SK-N-SH (cell line): ENCODE data around the gene VPS16. TPM values are rescaled to one million over a fixed set of nuclear protein-coding genes. Genes with fewer than 3 reads are reported as not detected.

Experiments
- CTCF ChIA-PET: fragments of 300-600, 350-600 bp; formaldehyde crosslinking; extraction: SDS; loops from one replicate; lab custom pipeline; 2021; lab: Yijun Ruan, JAX
- POLR2A ChIA-PET: fragments of 350-600 bp; sonication (Branson Sonifier 250); formaldehyde crosslinking; extraction: SDS; loops from one replicate; lab custom pipeline; 2020; ENCODE audit warnings: antibody characterized with exemption, inconsistent platforms; lab: Yijun Ruan, JAX
- DNase-seq: peaks from one replicate; pipeline ENCODE4 v3.0.0; 2012
- H2AFZ ChIP-seq: fragments of 200-600 bp; sonication (generic); 2 replicates; pipeline ENCODE4 v1.8.1; 2016; ENCODE audit warnings: antibody characterized with exemption, mild to moderate bottlenecking, low read depth
- H3F3A ChIP-seq: fragments of 200-600 bp; sonication (generic); replicated peaks from 2 replicates; pipeline ENCODE3; 2016; ENCODE audit warnings: antibody characterized with exemption, mild to moderate bottlenecking; ENCODE audit not compliant: insufficient read depth
- H3K27ac ChIP-seq, 2 experiments: fragments of 200-500 bp in 1 of 2; fragments of 200-600 bp in 1 of 2; sonication (Bioruptor generic) in 1 of 2; sonication (generic), shearing (Covaris generic) in 1 of 2; 2 replicates each; pipeline versions ENCODE4 v1.5.1 to v1.6.1; 2014 to 2016; ENCODE audit warnings: low read depth in 2 of 2, inconsistent platforms in 1 of 2, low read length in 1 of 2, mild to moderate bottlenecking in 1 of 2, mixed read lengths in 1 of 2
- H3K27me3 ChIP-seq: fragments of 200-600 bp; sonication (generic), shearing (Covaris generic); 2 replicates; pipeline ENCODE4 v1.6.1; 2016; ENCODE audit warnings: mixed run types; ENCODE audit not compliant: insufficient read depth
- H3K36me3 ChIP-seq, 2 experiments: fragments of 200-500 bp in 1 of 2; fragments of 200-600 bp in 1 of 2; sonication (Bioruptor generic) in 1 of 2; sonication (generic) in 1 of 2; replicated peaks in 1 of 2; 2 replicates each; pipeline versions ENCODE3 to v1.5.1; 2014 to 2016; ENCODE audit warnings: low read length in 1 of 2, mild to moderate bottlenecking in 1 of 2; ENCODE audit not compliant: insufficient read depth in 2 of 2, control insufficient read depth in 1 of 2
- H3K4me1 ChIP-seq, 2 experiments: fragments of 200-500 bp in 1 of 2; fragments of 200-600 bp in 1 of 2; sonication (Bioruptor generic) in 1 of 2; sonication (generic), shearing (Covaris generic) in 1 of 2; 2 replicates each; pipeline versions ENCODE4 v1.5.1 to v1.6.1; 2014 to 2016; ENCODE audit warnings: low read depth in 1 of 2, low read length in 1 of 2, mixed run types in 1 of 2; ENCODE audit not compliant: insufficient read depth in 2 of 2, control insufficient read depth in 1 of 2
- H3K4me2 ChIP-seq: fragments of 200-600 bp; sonication (generic), shearing (Covaris generic); 2 replicates; pipeline ENCODE4 v1.6.1; 2017; ENCODE audit warnings: mixed run types
- H3K4me3 ChIP-seq, 2 experiments: fragments of 200-500 bp in 1 of 2; fragments of 200-600 bp in 1 of 2; sonication (Bioruptor generic) in 1 of 2; sonication (generic), shearing (Covaris generic) in 1 of 2; 2 replicates each; pipeline versions ENCODE4 v1.5.1 to v1.8.1; 2014 to 2016; ENCODE audit warnings: low read depth in 2 of 2, inconsistent platforms in 1 of 2, low read length in 1 of 2, mild to moderate bottlenecking in 1 of 2, mixed read lengths in 1 of 2, moderate library complexity in 1 of 2
- H3K79me2 ChIP-seq: fragments of 200-600 bp; sonication (generic); 2 replicates; pipeline ENCODE4 v1.8.1; 2017; ENCODE audit warnings: mild to moderate bottlenecking; ENCODE audit not compliant: insufficient read depth
- H3K9ac ChIP-seq: fragments of 200-600 bp; sonication (generic); 2 replicates; pipeline ENCODE4 v1.6.1; 2017; ENCODE audit warnings: mixed run types
- H3K9me2 ChIP-seq: fragments of 200-600 bp; sonication (generic); 2 replicates; pipeline ENCODE4 v1.6.1; 2017; ENCODE audit warnings: mixed run types
- H3K9me3 ChIP-seq: fragments of 200-600 bp; sonication (generic); 2 replicates; pipeline ENCODE4 v1.6.1; 2017; ENCODE audit warnings: mixed run types, mild to moderate bottlenecking, moderate library complexity
- H4K20me1 ChIP-seq: fragments of 200-600 bp; sonication (generic); 2 replicates; pipeline ENCODE4 v1.6.1; 2017; ENCODE audit warnings: mild to moderate bottlenecking, mixed run types; ENCODE audit not compliant: insufficient read depth
- CHD2 ChIP-seq: fragments of 150-350 bp; IDR thresholded peaks from 2 replicates; pipeline ENCODE4 v1.6.1; 2018; ENCODE audit warnings: low read length; ENCODE audit not compliant: partially characterized antibody
- ELF1 ChIP-seq: IDR thresholded peaks from 2 replicates; pipeline ENCODE4 v1.4.0; 2012
- EP300 ChIP-seq, 2 experiments: IDR thresholded peaks; 2 replicates each; pipeline versions ENCODE4 v1.4.0 to v1.6.1; 2012; ENCODE audit warnings: borderline replicate concordance in 1 of 2, low read depth in 1 of 2, low read length in 1 of 2
- EZH2phosphoT487 ChIP-seq: fragments of 200-600 bp; sonication (generic); IDR thresholded peaks from 2 replicates; pipeline ENCODE4 v1.6.1; 2017; ENCODE audit warnings: low read depth, mixed run types, mild to moderate bottlenecking, antibody characterized with exemption, moderate library complexity, borderline replicate concordance
- FOSL2 ChIP-seq: IDR thresholded peaks from 2 replicates; pipeline ENCODE4 v1.4.0; 2012; ENCODE audit warnings: low read depth, mild to moderate bottlenecking, moderate library complexity, borderline replicate concordance
- FOXJ3 ChIP-seq: sonication (generic); formaldehyde crosslinking; IDR thresholded peaks from 2 replicates; pipeline ENCODE4 v1.5.1; 2020; ENCODE audit warnings: mild to moderate bottlenecking, missing genetic modification reagents
- GABPA ChIP-seq: IDR thresholded peaks from 2 replicates; pipeline ENCODE4 v1.4.0; 2012; ENCODE audit warnings: low read depth, mild to moderate bottlenecking
- GATA2 ChIP-seq: sonication (generic); formaldehyde crosslinking; IDR thresholded peaks from 2 replicates; pipeline ENCODE4 v1.5.0; 2020; ENCODE audit warnings: mild to moderate bottlenecking, missing genetic modification reagents
- MEF2A ChIP-seq: IDR thresholded peaks from 2 replicates; pipeline ENCODE4 v1.4.0; 2012; ENCODE audit warnings: low read depth, borderline replicate concordance
- MXI1 ChIP-seq: IDR thresholded peaks from 2 replicates; pipeline ENCODE4 v1.6.1; 2012; ENCODE audit warnings: mild to moderate bottlenecking, low read depth, low read length, improper control_type of control experiment
- NFIC ChIP-seq: IDR thresholded peaks from 2 replicates; pipeline ENCODE4 v1.4.0; 2012; ENCODE audit warnings: borderline replicate concordance
- RFX5 ChIP-seq: IDR thresholded peaks from 2 replicates; pipeline ENCODE4 v1.6.1; 2012; ENCODE audit warnings: mild to moderate bottlenecking, improper control_type of control experiment, low read length
- SIN3A ChIP-seq: IDR thresholded peaks from 2 replicates; pipeline ENCODE4 v1.6.1; 2012; ENCODE audit warnings: low read depth, mild to moderate bottlenecking, low read length, moderate library complexity, borderline replicate concordance
- YY1 ChIP-seq: IDR thresholded peaks from 2 replicates; pipeline ENCODE4 v1.4.0; 2012; ENCODE audit warnings: low read depth, mild to moderate bottlenecking
- WGBS: methylation state at CpG from one replicate; pipeline ENCODE4 v1.1.6; 2017; ENCODE audit warnings: low lambda C conversion rate; 5-methylcytosine and 5-hydroxymethylcytosine counted together
- polyA plus RNA-seq, 3 experiments: library from polyadenylated mRNA; depleted of rRNA; stranded (reverse); fragments of >200 nt; gene quantifications; 2 replicates each; pipeline ENCODE4 v1.2.3, GENCODE V29; 2012
- TF ChIP-seq, protein P1 (sequence below): IDR thresholded peaks from 2 replicates; pipeline ENCODE4; 2012
- TF ChIP-seq, protein P2 (sequence below): IDR thresholded peaks from 2 replicates; pipeline ENCODE4 v1.4.0; 2012; ENCODE audit warnings: low read depth, borderline replicate concordance
- TF ChIP-seq, protein P3 (sequence below): IDR thresholded peaks from 2 replicates; pipeline ENCODE4 v1.4.0; 2012; ENCODE audit warnings: low read depth
- TF ChIP-seq, protein P4 (sequence below): IDR thresholded peaks from 2 replicates; pipeline ENCODE4 v1.4.0; 2012; ENCODE audit warnings: low read depth, borderline replicate concordance

VPS16 gene
- polyA plus RNA-seq, 1 of the 3 experiments (the other 2 are of a cell fraction): 62.0 TPM

DNA sequence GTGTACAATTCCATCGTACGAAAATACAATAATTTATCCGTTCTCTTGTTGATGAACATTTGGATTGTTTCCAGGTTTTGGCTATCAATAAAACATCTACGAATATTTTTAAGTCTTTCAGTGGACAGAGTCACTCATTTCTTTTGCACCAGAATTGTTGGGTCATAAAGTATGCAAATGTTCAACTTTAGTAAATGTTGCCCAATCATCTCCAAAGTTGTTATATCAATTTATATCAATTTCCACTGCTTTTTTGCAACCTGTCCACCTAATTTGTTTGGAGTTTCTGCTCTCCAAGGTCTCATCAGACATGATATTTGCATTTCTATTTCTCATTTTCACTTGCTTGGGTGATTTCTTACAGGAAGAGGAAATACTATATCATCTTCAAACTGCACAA lies 13.9 kb upstream of the VPS16 start:
- no peak for DNase-seq
- CTCF ChIA-PET: no interaction called here
- peaks cover 5% of the 10 kb centered on the region for H3F3A ChIP-seq
- POLR2A ChIA-PET: no interaction called here
- TF ChIP-seq, protein P1, sequence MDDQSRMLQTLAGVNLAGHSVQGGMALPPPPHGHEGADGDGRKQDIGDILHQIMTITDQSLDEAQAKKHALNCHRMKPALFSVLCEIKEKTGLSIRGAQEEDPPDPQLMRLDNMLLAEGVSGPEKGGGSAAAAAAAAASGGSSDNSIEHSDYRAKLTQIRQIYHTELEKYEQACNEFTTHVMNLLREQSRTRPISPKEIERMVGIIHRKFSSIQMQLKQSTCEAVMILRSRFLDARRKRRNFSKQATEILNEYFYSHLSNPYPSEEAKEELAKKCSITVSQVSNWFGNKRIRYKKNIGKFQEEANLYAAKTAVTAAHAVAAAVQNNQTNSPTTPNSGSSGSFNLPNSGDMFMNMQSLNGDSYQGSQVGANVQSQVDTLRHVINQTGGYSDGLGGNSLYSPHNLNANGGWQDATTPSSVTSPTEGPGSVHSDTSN: no peak
- TF ChIP-seq SIN3A (no peak), FOXJ3 (CRISPR knock-in tag) (no peak), YY1 (no peak), CHD2 (no peak), GATA2 (CRISPR knock-in tag) (no peak), EZH2phosphoT487 (no peak), MXI1 (no peak), MEF2A (no peak), ELF1 (no peak), EP300 (IDR thresholded peaks at IDR 0.05; ENCODE audit: borderline replicate concordance in 1 of 2, low read depth in 1 of 2, low read length in 1 of 2) (no peak), RFX5 (no peak), FOSL2 (no peak), GABPA (no peak), NFIC (no peak)
- TF ChIP-seq, protein P2, sequence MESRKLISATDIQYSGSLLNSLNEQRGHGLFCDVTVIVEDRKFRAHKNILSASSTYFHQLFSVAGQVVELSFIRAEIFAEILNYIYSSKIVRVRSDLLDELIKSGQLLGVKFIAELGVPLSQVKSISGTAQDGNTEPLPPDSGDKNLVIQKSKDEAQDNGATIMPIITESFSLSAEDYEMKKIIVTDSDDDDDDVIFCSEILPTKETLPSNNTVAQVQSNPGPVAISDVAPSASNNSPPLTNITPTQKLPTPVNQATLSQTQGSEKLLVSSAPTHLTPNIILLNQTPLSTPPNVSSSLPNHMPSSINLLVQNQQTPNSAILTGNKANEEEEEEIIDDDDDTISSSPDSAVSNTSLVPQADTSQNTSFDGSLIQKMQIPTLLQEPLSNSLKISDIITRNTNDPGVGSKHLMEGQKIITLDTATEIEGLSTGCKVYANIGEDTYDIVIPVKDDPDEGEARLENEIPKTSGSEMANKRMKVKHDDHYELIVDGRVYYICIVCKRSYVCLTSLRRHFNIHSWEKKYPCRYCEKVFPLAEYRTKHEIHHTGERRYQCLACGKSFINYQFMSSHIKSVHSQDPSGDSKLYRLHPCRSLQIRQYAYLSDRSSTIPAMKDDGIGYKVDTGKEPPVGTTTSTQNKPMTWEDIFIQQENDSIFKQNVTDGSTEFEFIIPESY: no peak
- TF ChIP-seq, protein P3, sequence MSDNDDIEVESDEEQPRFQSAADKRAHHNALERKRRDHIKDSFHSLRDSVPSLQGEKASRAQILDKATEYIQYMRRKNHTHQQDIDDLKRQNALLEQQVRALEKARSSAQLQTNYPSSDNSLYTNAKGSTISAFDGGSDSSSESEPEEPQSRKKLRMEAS: no peak
- TF ChIP-seq, protein P4, sequence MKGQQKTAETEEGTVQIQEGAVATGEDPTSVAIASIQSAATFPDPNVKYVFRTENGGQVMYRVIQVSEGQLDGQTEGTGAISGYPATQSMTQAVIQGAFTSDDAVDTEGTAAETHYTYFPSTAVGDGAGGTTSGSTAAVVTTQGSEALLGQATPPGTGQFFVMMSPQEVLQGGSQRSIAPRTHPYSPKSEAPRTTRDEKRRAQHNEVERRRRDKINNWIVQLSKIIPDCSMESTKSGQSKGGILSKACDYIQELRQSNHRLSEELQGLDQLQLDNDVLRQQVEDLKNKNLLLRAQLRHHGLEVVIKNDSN: no peak
- TF ChIP-seq, all 33 proteins: peak for 0
- Histone ChIP-seq H2AFZ (no peak overlapping the region), H3K9ac (no peak overlapping the region), H3K9me2 (no peaks in the 10 kb centered on the region), H3K4me1 (peaks cover 2 to 3% of the 10 kb centered on the region in 2 experiments; a peak in 2 of 4 replicates), H3K36me3 (no peaks in the 10 kb centered on the region), H3K27ac (no peak overlapping the region), H3K4me3 (no peak overlapping the region), H3K79me2 (no peaks in the 10 kb centered on the region), H3K9me3 (no peaks in the 10 kb centered on the region), H3K4me2 (no peak overlapping the region), H4K20me1 (no peaks in the 10 kb centered on the region), H3K27me3 (no peaks in the 10 kb centered on the region)
- WGBS: 55% methylated on average over 4 of the region's 4 CpGs
